Measurements from ENCODE around the gene NPHP4. TPM values are rescaled to one million over a fixed set of nuclear protein-coding genes. Genes with fewer than 3 reads are reported as not detected.

Gene NPHP4
- total RNA-seq, 2 experiments from 2014 or later = 11.4 to 12.6 TPM

GRCh38 chr1:5966543-5967205 is 25.6 kb downstream of the NPHP4 start:
- DNase-seq = no peak
- Mint-ChIP-seq H3K9me3 (no peaks in the 10 kb centered on the region), H3K27ac (no peak overlapping the region), H3K27me3 (no peaks in the 10 kb centered on the region), H3K4me3 (no peak overlapping the region), H3K36me3 (peaks cover 19% of the 10 kb centered on the region), H3K4me1 (peaks cover 2% of the 10 kb centered on the region)

- Mint-ChIP-seq H3K4me1 (peaks cover 2% of the 10 kb centered on the region), H3K27ac (no peak overlapping the region), H3K4me3 (no peak overlapping the region), H3K36me3 (peaks cover 21% of the 10 kb centered on the region), H3K9me3 (no peaks in the 10 kb centered on the region), H3K27me3 (no peaks in the 10 kb centered on the region)
- DNase-seq = no peak
These were observed 26.6 kb downstream of the NPHP4 start for GRCh38 chr1:5965586-5966131.

- no peak overlapping the region for H3K4me3 Mint-ChIP-seq
- H3K27ac Mint-ChIP-seq = no peak overlapping the region
- H3K27me3 Mint-ChIP-seq = no peaks in the 10 kb centered on the region
- no peak for DNase-seq
- H3K4me1 Mint-ChIP-seq = peaks cover 2% of the 10 kb centered on the region
- H3K9me3 Mint-ChIP-seq = no peaks in the 10 kb centered on the region
- peaks cover 18% of the 10 kb centered on the region for H3K36me3 Mint-ChIP-seq
These were observed 29.7 kb downstream of the NPHP4 start for GRCh38 chr1:5962265-5963105.

GRCh38 chr1:5961601-5962000 is 30.6 kb downstream of the NPHP4 start:
- peaks cover 2% of the 10 kb centered on the region for H3K4me1 Mint-ChIP-seq
- H3K27ac Mint-ChIP-seq = no peak overlapping the region
- H3K36me3 Mint-ChIP-seq = peaks cover 19% of the 10 kb centered on the region
- no peaks in the 10 kb centered on the region for H3K9me3 Mint-ChIP-seq
- no peak for DNase-seq
- H3K4me3 Mint-ChIP-seq = no peak overlapping the region
- no peaks in the 10 kb centered on the region for H3K27me3 Mint-ChIP-seq

GRCh38 chr1:5960336-5960735 is 31.9 kb downstream of the NPHP4 start:
- no peaks in the 10 kb centered on the region for H3K27me3 Mint-ChIP-seq
- DNase-seq = no peak
- peaks cover 17% of the 10 kb centered on the region for H3K36me3 Mint-ChIP-seq
- H3K27ac Mint-ChIP-seq = no peak overlapping the region
- H3K4me1 Mint-ChIP-seq = peaks cover 1% of the 10 kb centered on the region
- no peaks in the 10 kb centered on the region for H3K9me3 Mint-ChIP-seq
- H3K4me3 Mint-ChIP-seq = no peak overlapping the region

GRCh38 chr1:5959667-5960230 is 32.5 kb downstream of the NPHP4 start:
- no peaks in the 10 kb centered on the region for H3K27me3 Mint-ChIP-seq
- H3K36me3 Mint-ChIP-seq = peaks cover 18% of the 10 kb centered on the region
- peaks cover 7% of the 10 kb centered on the region for H3K4me1 Mint-ChIP-seq

GRCh38 chr1:5959087-5959486 is 33.1 kb downstream of the NPHP4 start:
- no peak overlapping the region for H3K4me3 Mint-ChIP-seq
- DNase-seq = no peak
- peaks cover 12% of the 10 kb centered on the region for H3K4me1 Mint-ChIP-seq
- no peaks in the 10 kb centered on the region for H3K9me3 Mint-ChIP-seq
- H3K36me3 Mint-ChIP-seq = peaks cover 22% of the 10 kb centered on the region
- H3K27me3 Mint-ChIP-seq = no peaks in the 10 kb centered on the region
- no peak overlapping the region for H3K27ac Mint-ChIP-seq

More at GRCh38 chr1:5959667-5960230, 32.5 kb downstream of the NPHP4 start:
- Mint-ChIP-seq H3K4me3 (no peak overlapping the region), H3K9me3 (no peaks in the 10 kb centered on the region), H3K27ac (no peak overlapping the region)
- DNase-seq = no peak

- no peaks in the 10 kb centered on the region for H3K27me3 Mint-ChIP-seq
- H3K36me3 Mint-ChIP-seq = peaks cover 24% of the 10 kb centered on the region
- H3K4me1 Mint-ChIP-seq = peaks cover 12% of the 10 kb centered on the region
- DNase-seq = no peak
- no peak overlapping the region for H3K27ac Mint-ChIP-seq
- no peaks in the 10 kb centered on the region for H3K9me3 Mint-ChIP-seq
- H3K4me3 Mint-ChIP-seq = no peak overlapping the region
These were observed 36.0 kb downstream of the NPHP4 start for GRCh38 chr1:5956022-5956830.

GRCh38 chr1:5955479-5955977 is 36.7 kb downstream of the NPHP4 start:
- H3K27ac Mint-ChIP-seq = no peak overlapping the region
- no peaks in the 10 kb centered on the region for H3K9me3 Mint-ChIP-seq
- H3K27me3 Mint-ChIP-seq = no peaks in the 10 kb centered on the region
- H3K36me3 Mint-ChIP-seq = peaks cover 19% of the 10 kb centered on the region
- DNase-seq = no peak
- H3K4me3 Mint-ChIP-seq = no peak overlapping the region
- peaks cover 12% of the 10 kb centered on the region for H3K4me1 Mint-ChIP-seq

- no peak overlapping the region for H3K27ac Mint-ChIP-seq
- DNase-seq = no peak
These were observed 37.3 kb downstream of the NPHP4 start for GRCh38 chr1:5954964-5955363.

GRCh38 chr1:5953386-5953785 is 38.8 kb downstream of the NPHP4 start:
- Mint-ChIP-seq H3K9me3 (no peaks in the 10 kb centered on the region), H3K36me3 (peaks cover 17% of the 10 kb centered on the region), H3K4me1 (peaks cover 12% of the 10 kb centered on the region), H3K27ac (no peak overlapping the region), H3K4me3 (no peak overlapping the region), H3K27me3 (no peaks in the 10 kb centered on the region)
- DNase-seq = no peak

More at GRCh38 chr1:5954964-5955363, 37.3 kb downstream of the NPHP4 start:
- H3K4me3 Mint-ChIP-seq = no peak overlapping the region
- H3K9me3 Mint-ChIP-seq = no peaks in the 10 kb centered on the region
- peaks cover 17% of the 10 kb centered on the region for H3K36me3 Mint-ChIP-seq
- peaks cover 12% of the 10 kb centered on the region for H3K4me1 Mint-ChIP-seq
- no peaks in the 10 kb centered on the region for H3K27me3 Mint-ChIP-seq

GRCh38 chr1:5951846-5952410 is 40.3 kb downstream of the NPHP4 start:
- Mint-ChIP-seq H3K9me3 (no peaks in the 10 kb centered on the region), H3K36me3 (peaks cover 15% of the 10 kb centered on the region), H3K4me1 (peaks cover 12% of the 10 kb centered on the region), H3K4me3 (no peak overlapping the region), H3K27ac (no peak overlapping the region), H3K27me3 (no peaks in the 10 kb centered on the region)
- DNase-seq = no peak

- no peak for DNase-seq
- no peaks in the 10 kb centered on the region for H3K9me3 Mint-ChIP-seq
- peaks cover 12% of the 10 kb centered on the region for H3K36me3 Mint-ChIP-seq
These were observed 41.0 kb downstream of the NPHP4 start for GRCh38 chr1:5950994-5951785.

More at GRCh38 chr1:5950994-5951785, 41.0 kb downstream of the NPHP4 start:
- Mint-ChIP-seq H3K27ac (no peak overlapping the region), H3K4me3 (no peak overlapping the region), H3K4me1 (peaks cover 12% of the 10 kb centered on the region), H3K27me3 (no peaks in the 10 kb centered on the region)

Measured in activated naive CD8-positive, alpha-beta T cell treated with anti-CD3 and anti-CD28 coated beads for 36 hours (primary cell).